Colonic mucosa (tissue), 4 donors: ENCODE measurements around the gene TMIGD1. TPM values are rescaled to one million over a fixed set of nuclear protein-coding genes. Genes with fewer than 3 reads are reported as not detected.
"Not testable (repeated sequence)": the region's sequence is repeated elsewhere in the genome, so short reads cannot be mapped to it uniquely, and the experiment has no call there.

ENCODE experiments used
- DNase-seq: peaks from one replicate; pipeline ENCODE4 v3.0.0-alpha.2; 2020
- H3K27ac ChIP-seq: fragments of 200-600 bp; one replicate; pipeline ENCODE4 v1.8.0; 2021
- H3K27me3 ChIP-seq: fragments of 200-600 bp; one replicate; pipeline ENCODE4 v1.8.0; 2021
- H3K36me3 ChIP-seq: fragments of 200-600 bp; one replicate; pipeline ENCODE4 v1.8.0; 2021
- H3K4me1 ChIP-seq: fragments of 200-600 bp; one replicate; pipeline ENCODE4 v1.8.0; 2021; ENCODE audit warnings: mild to moderate bottlenecking
- H3K4me3 ChIP-seq: fragments of 200-600 bp; one replicate; pipeline ENCODE4 v1.8.0; 2021
- H3K9ac ChIP-seq, 2 donors: one replicate each; pipeline ENCODE4 v1.7.0; 2013; ENCODE audit warnings: control low read depth in 2 of 2, low read depth in 2 of 2, low read length in 2 of 2
- H3K9me3 ChIP-seq: fragments of 200-600 bp; one replicate; pipeline ENCODE4 v1.8.0; 2021
- intact Hi-C: fragments of 100-400 bp; cut with DNase I; formaldehyde crosslinking; loops from one replicate; pipeline ENCODE4 v1.14.1; 2022
- total RNA-seq, 2 donors: library from RNA; stranded (reverse); fragmentation: NEBNext Ultra II Directional in 1 of 2; extraction: Animal tissue kit (Norgen Biotek cat#: 25700) in 1 of 2; gene quantifications; one replicate each; pipeline ENCODE4 v1.2.1, GENCODE V29; 2021
- TF ChIP-seq, protein P1 (sequence below): fragments of 200-600 bp; IDR thresholded peaks from one replicate; pipeline ENCODE4 v1.8.0; 2022; ENCODE audit warnings: antibody characterized with exemption, mild to moderate bottlenecking
- donor health status: healthy.
- donor health status: DM: no; HTN: no; CAD: no.
- donor health status: DM: no; HTN: no; CAD: no.

TMIGD1 gene
- total RNA-seq, 2 donors from 2014 or later, result 14.4 to 107 TPM

DNA sequence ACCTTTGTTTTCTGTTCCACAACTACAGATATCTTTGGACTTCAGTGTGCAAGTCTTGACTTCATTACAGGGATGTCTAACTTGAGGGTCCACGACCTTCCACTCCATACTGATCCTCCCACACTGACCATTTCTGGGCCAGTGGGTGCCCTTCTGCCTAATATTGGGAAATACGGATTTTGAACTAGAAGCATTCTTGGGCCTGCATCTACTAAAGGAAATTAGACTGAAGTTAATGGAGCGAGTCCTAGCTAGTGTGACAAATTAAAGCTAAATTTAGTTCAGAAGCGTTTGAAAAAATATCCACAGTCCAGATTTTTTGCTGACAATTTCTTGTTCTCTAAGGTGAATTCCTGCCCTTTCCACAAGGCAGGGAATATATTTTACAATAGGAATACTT is 9.9 kb upstream of the TMIGD1 start:
- TF ChIP-seq, protein P1, sequence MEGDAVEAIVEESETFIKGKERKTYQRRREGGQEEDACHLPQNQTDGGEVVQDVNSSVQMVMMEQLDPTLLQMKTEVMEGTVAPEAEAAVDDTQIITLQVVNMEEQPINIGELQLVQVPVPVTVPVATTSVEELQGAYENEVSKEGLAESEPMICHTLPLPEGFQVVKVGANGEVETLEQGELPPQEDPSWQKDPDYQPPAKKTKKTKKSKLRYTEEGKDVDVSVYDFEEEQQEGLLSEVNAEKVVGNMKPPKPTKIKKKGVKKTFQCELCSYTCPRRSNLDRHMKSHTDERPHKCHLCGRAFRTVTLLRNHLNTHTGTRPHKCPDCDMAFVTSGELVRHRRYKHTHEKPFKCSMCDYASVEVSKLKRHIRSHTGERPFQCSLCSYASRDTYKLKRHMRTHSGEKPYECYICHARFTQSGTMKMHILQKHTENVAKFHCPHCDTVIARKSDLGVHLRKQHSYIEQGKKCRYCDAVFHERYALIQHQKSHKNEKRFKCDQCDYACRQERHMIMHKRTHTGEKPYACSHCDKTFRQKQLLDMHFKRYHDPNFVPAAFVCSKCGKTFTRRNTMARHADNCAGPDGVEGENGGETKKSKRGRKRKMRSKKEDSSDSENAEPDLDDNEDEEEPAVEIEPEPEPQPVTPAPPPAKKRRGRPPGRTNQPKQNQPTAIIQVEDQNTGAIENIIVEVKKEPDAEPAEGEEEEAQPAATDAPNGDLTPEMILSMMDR, result no peak

DNA sequence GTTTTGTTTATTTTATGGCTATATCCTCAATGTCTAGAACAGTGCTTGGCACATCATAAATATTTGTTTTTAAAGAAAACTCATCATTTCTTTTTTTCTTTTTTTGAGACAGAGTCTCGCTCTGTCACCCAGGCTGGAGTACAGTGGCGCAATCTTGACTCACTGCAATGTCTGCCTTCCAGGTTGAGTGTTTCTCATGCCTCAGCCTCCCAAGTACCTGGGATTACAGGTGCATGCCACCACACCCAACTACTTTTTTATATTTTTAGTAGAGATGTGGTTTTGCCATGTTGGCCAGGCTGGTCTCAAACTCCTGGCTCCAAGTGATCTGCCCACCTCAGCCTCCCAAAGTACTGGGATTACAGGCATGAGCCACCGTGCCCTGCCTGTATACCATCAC is 9.4 kb upstream of the TMIGD1 start:
- H3K36me3 ChIP-seq, H3K9ac ChIP-seq, H3K4me1 ChIP-seq, DNase-seq, H3K9me3 ChIP-seq, H3K27me3 ChIP-seq, H3K4me3 ChIP-seq, H3K27ac ChIP-seq: not testable (repeated sequence)
- intact Hi-C loops, result loop anchor here (10.0 kb wide), 1 partner anchor 132 kb away; the partner anchor contains the start of gene GOSR1

More for the DNA sequence above, 9.9 kb upstream of the TMIGD1 start:
- H3K9ac ChIP-seq, result peak overlapping the region in 1 of 2 donors; percentile 74
- no peaks in the 10 kb centered on the region for H3K9me3 ChIP-seq
- peak overlapping the region; percentile 84 for H3K27ac ChIP-seq
- H3K4me3 ChIP-seq, result no peak overlapping the region
- H3K27me3 ChIP-seq, result no peaks in the 10 kb centered on the region
- no peaks in the 10 kb centered on the region for H3K4me1 ChIP-seq
- intact Hi-C loops, result loop anchor here (10.0 kb wide), 1 partner anchor 131 kb away; the partner anchor contains the start of gene GOSR1
- DNase-seq, result no peak
- H3K36me3 ChIP-seq, result no peaks in the 10 kb centered on the region

DNA sequence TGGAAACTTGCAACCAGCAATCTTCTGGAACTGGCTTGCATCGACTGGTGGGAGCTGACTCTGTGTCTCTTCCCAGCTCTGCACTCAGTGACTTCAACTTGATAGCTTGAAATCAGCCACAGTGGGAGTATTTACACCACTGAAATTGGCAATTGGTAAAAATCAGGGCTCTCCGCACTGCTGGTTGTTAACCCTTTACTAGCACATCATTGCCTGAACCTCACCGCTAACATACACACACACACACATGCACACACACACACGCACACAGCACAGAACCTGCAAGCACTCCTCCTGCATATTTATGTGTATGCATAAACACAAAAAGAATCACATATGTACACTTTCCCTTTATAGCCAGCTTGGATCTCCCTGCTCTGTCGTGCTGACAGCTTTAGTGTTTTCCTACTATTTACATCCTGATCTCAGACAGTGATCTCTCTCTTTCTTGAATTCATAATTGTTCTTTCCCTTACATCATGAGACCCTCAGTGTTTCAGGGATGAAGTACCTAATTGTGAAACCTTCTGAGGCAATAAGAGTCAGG is 7.9 kb upstream of the TMIGD1 start:
- H3K9me3 ChIP-seq, result no peaks in the 10 kb centered on the region
- TF ChIP-seq, protein P1, result no peak
- H3K4me1 ChIP-seq, result peaks cover 3% of the 10 kb centered on the region
- no peaks in the 10 kb centered on the region for H3K27me3 ChIP-seq
- no peak for DNase-seq
- no peak overlapping the region for H3K27ac ChIP-seq
- H3K36me3 ChIP-seq, result no peaks in the 10 kb centered on the region
- H3K4me3 ChIP-seq, result no peak overlapping the region
- intact Hi-C loops, result loop anchor here (10.0 kb wide), 1 partner anchor 133 kb away; the partner anchor contains the start of gene GOSR1
- no peak overlapping the region for H3K9ac ChIP-seq

DNA sequence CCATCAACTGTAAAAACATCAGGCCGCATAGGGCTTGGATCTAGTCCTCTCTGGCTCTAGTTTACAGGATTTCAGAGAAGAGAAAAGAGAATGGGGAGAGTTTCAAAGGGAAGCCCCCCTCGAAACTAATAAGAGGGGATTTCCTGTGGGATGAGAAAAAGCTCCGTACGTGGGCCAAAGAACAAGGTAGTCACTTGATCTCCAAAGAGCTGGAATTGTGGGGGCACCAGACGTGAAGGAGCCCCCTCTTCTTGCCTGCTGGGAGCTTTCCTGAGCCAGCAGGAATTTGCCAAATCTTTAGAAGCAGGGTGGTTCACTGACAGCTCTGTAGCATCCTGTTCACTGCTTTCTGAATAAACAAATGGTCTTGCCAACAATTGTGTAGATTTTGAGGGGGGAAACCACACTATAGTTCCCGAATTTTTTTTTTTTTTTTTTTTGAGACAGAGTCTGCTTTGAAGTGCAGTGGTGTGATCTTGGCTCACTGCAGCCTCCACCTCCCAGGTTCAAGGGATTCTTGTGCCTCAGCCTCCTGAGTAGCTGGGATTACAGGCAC is 7.0 kb upstream of the TMIGD1 start:
- Histone ChIP-seq H3K9ac (peak overlapping the region in 1 of 2 donors; percentile 62), H3K4me1 (peaks cover 3% of the 10 kb centered on the region)
- no peak for DNase-seq

DNA sequence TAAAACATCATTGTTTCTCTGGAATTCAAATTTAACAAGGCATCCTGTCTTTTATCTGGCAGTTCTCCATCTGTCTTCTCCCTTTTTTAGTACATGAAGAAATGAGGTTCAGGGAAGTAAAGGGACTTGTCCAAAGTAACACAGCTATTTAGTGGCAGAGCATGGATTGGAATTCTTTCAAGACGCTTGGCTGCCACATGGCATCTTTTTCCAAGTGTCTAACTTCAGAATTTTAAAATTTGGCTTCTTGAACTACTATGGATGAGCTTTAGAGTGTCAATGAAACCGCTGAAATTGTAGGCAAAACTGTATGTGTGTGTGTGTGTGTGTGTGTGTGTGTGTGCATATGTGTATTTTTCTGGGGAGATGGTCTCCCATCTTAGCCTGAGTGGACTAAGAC is 5.2 kb upstream of the TMIGD1 start:
- TF ChIP-seq, protein P1, result no peak
- Histone ChIP-seq H3K4me1 (peaks cover 3% of the 10 kb centered on the region), H3K9ac (no peak overlapping the region), H3K36me3 (no peaks in the 10 kb centered on the region), H3K27me3 (no peaks in the 10 kb centered on the region), H3K9me3 (no peaks in the 10 kb centered on the region), H3K4me3 (no peak overlapping the region), H3K27ac (no peak overlapping the region)
- no peak for DNase-seq
- intact Hi-C loops, result loop anchor here (5.0 kb wide), 1 partner anchor 217 kb away; no protein-coding TSS in a partner anchor

More for the DNA sequence above, 7.0 kb upstream of the TMIGD1 start:
- H3K9me3 ChIP-seq, result no peaks in the 10 kb centered on the region
- TF ChIP-seq, protein P1, result no peak
- intact Hi-C loops, result loop anchor here (10.0 kb wide), 1 partner anchor 134 kb away; the partner anchor contains the start of gene GOSR1
- no peak overlapping the region for H3K4me3 ChIP-seq
- no peaks in the 10 kb centered on the region for H3K27me3 ChIP-seq
- no peaks in the 10 kb centered on the region for H3K36me3 ChIP-seq
- peak overlapping the region; percentile 29 for H3K27ac ChIP-seq
